Neutrophil (primary cell): ENCODE measurements around the gene NKAIN4.

Experiments used
- H3K27ac ChIP-seq: fragments of 200-600 bp; sonication (generic); 2 replicates; pipeline ENCODE4 v1.5.1; 2016; ENCODE audit warnings: mild to moderate bottlenecking, moderate library complexity
- H3K27me3 ChIP-seq: fragments of 200-600 bp; sonication (generic); 2 replicates; pipeline ENCODE4 v1.6.0; 2016; ENCODE audit warnings: mild to moderate bottlenecking
- H3K36me3 ChIP-seq: fragments of 200-600 bp; sonication (generic); 2 replicates; pipeline ENCODE4 v1.5.1; 2017
- H3K4me1 ChIP-seq, 2 experiments: fragments of 200-600 bp in 1 of 2; sonication (generic) in 1 of 2; 1 replicate in 1 of 2; 2 replicates in 1 of 2; pipeline versions ENCODE4 v1.5.1 to v1.6.1; 2013 to 2016; ENCODE audit warnings: low read depth in 1 of 2, low read length in 1 of 2, mild to moderate bottlenecking in 1 of 2, moderate library complexity in 1 of 2; ENCODE audit not compliant: control insufficient read depth in 1 of 2, insufficient read depth in 1 of 2
- H3K4me3 ChIP-seq, 2 experiments: fragments of 200-600 bp in 1 of 2; sonication (generic) in 1 of 2; 1 replicate in 1 of 2; 2 replicates in 1 of 2; pipeline ENCODE4 v1.5.1; 2013 to 2016; ENCODE audit warnings: low read depth in 1 of 2, low read length in 1 of 2, mild to moderate bottlenecking in 1 of 2, moderate library complexity in 1 of 2
- H3K9me3 ChIP-seq: fragments of 200-600 bp; sonication (generic); 2 replicates; pipeline ENCODE4 v1.5.1; 2016
- CTCF ChIP-seq: fragments of 200-600 bp; sonication (generic); IDR thresholded peaks from 2 replicates; pipeline ENCODE4 v1.5.1; 2016; ENCODE audit warnings: antibody characterized with exemption

The NKAIN4 gene

GRCh38 chr20:63194797-63195173 lies 59.5 kb downstream of the NKAIN4 start:
- no peaks in the 10 kb centered on the region for H3K27me3 ChIP-seq
- H3K36me3 ChIP-seq = peaks cover 52% of the 10 kb centered on the region
- no peak overlapping the region for H3K4me3 ChIP-seq
- H3K9me3 ChIP-seq = peaks cover 6% of the 10 kb centered on the region
- no peak overlapping the region for H3K27ac ChIP-seq
- H3K4me1 ChIP-seq = no peaks in the 10 kb centered on the region
- no peak for TF ChIP-seq CTCF

- H3K9me3 ChIP-seq = peaks cover 6% of the 10 kb centered on the region
- TF ChIP-seq CTCF = no peak
- no peaks in the 10 kb centered on the region for H3K4me1 ChIP-seq
- no peaks in the 10 kb centered on the region for H3K27me3 ChIP-seq
- H3K4me3 ChIP-seq = no peak overlapping the region
- H3K36me3 ChIP-seq = peaks cover 48% of the 10 kb centered on the region
- no peak overlapping the region for H3K27ac ChIP-seq
Measured at GRCh38 chr20:63194007-63194796, 60.1 kb downstream of the NKAIN4 start.

- H3K27me3 ChIP-seq = no peaks in the 10 kb centered on the region
- H3K4me3 ChIP-seq = no peak overlapping the region
- TF ChIP-seq CTCF = no peak
- H3K36me3 ChIP-seq = peaks cover 35% of the 10 kb centered on the region
- H3K4me1 ChIP-seq = no peaks in the 10 kb centered on the region
- no peak overlapping the region for H3K27ac ChIP-seq
- H3K9me3 ChIP-seq = peaks cover 6% of the 10 kb centered on the region
Measured at GRCh38 chr20:63192721-63193120, 61.5 kb downstream of the NKAIN4 start.

GRCh38 chr20:63191400-63191799 lies 62.9 kb downstream of the NKAIN4 start:
- Histone ChIP-seq H3K9me3 (peaks cover 6% of the 10 kb centered on the region), H3K4me1 (no peaks in the 10 kb centered on the region), H3K4me3 (no peak overlapping the region), H3K27me3 (no peaks in the 10 kb centered on the region), H3K27ac (no peak overlapping the region), H3K36me3 (peaks cover 22% of the 10 kb centered on the region)
- TF ChIP-seq CTCF = no peak

- Histone ChIP-seq H3K36me3 (peaks cover 18% of the 10 kb centered on the region), H3K4me3 (no peak overlapping the region), H3K27ac (no peak overlapping the region), H3K27me3 (no peaks in the 10 kb centered on the region), H3K9me3 (peaks cover 6% of the 10 kb centered on the region), H3K4me1 (no peaks in the 10 kb centered on the region)
- TF ChIP-seq CTCF = no peak
Measured at GRCh38 chr20:63190828-63191227, 63.4 kb downstream of the NKAIN4 start.
